Mucosa of descending colon (tissue), 3 donors: ENCODE data around the gene SORBS1. TPM values are rescaled to one million over a fixed set of nuclear protein-coding genes. Genes with fewer than 3 reads are reported as not detected.
A peak's percentile ranks its signal among the peaks of the same experiment; 100 is the strongest.

Experiments used
- ATAC-seq: fragments of 200-7000 bp; cut with Tn5 transposase; one replicate; pipeline ENCODE4 v1.9.1; 2020; ENCODE audit warnings: mild to moderate bottlenecking, moderate library complexity
- DNase-seq, 3 donors: peaks; one replicate each; pipeline ENCODE4 v3.0.0-alpha.2; 2020
- H3K36me3 ChIP-seq: fragments of 200-600 bp; one replicate; pipeline ENCODE4 v1.8.0; 2021; ENCODE audit warnings: low read depth, mild to moderate bottlenecking
- H3K4me1 ChIP-seq: fragments of 200-600 bp; one replicate; pipeline ENCODE4 v1.8.0; 2021; ENCODE audit warnings: low read depth, mild to moderate bottlenecking
- H3K4me3 ChIP-seq: fragments of 200-600 bp; one replicate; pipeline ENCODE4 v1.8.0; 2021; ENCODE audit warnings: mild to moderate bottlenecking
- H3K9me3 ChIP-seq: fragments of 200-600 bp; one replicate; pipeline ENCODE4 v1.8.0; 2021; ENCODE audit warnings: mild to moderate bottlenecking
- intact Hi-C, 2 donors: fragments of 100-400 bp; cut with DNase I in 1 of 2; cut with micrococcal nuclease in 1 of 2; formaldehyde crosslinking; loops; one replicate each; pipeline versions ENCODE4 v1.11.0 to v1.11.1; 2022; cut with DNase I, micrococcal nuclease
- total RNA-seq, 3 donors: library from RNA; stranded (reverse); fragmentation: NEBNext Ultra II Directional in 2 of 3; extraction: Animal tissue kit (Norgen Biotek cat#: 25700) in 2 of 3; gene quantifications; one replicate each; pipeline versions ENCODE4 v1.2.1 to v1.2.4, GENCODE V29; 2021 to 2023
- TF ChIP-seq, protein P1 (sequence below): fragments of 200-600 bp; IDR thresholded peaks from one replicate; pipeline ENCODE4 v1.8.0; 2022; ENCODE audit warnings: antibody characterized with exemption, mild to moderate bottlenecking
- donor health status: DM: no; HTN: no; CAD: no; lungs with moderate emphysema.
- donor health status: DM: no; HTN: no; CAD: no.
- donor health status: DM: no; HTN: yes; CAD: no.

Gene SORBS1
- total RNA-seq, 3 donors from 2014 or later: 48.9 to 699 (median 99.3) TPM

DNA sequence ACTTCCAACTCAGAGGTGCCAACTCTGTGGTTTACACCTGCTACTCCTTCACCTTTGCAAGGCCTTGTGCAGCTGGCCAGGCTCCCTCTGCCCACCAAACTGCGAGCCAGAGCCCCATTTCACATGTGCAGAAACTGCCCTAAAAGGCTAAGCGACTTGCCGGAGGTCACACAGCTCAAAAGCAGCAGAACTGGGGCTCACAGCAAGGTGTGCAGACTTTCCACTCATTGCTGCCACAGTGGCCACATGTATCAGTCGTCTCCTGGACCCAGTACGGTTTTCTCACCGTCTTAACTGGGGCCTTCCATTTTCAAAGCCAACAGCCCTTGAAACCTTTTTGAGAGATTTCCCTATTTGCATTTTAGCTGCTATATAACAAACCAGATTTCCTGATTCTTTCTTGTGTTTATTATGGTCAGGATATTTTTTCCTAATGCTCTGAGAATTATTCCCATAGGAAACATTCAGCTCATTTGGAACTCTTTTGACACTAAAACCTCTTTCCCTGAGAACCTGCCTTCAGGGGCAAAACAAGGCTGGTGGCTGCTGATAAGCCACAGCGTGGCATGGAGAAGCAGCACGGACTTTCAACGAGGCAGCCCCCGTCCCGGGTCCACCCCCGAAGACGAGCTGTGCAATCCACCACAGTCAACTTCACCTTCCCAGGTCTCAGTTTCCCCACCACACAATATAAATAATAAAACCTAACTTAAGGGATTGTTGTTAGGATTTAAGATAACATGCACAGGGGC is 29.9 kb downstream of the SORBS1 start:
- ATAC-seq (no peak), DNase-seq (no peak)
- Histone ChIP-seq H3K4me1 (peaks cover 3% of the 10 kb centered on the region), H3K4me3 (no peak overlapping the region), H3K9me3 (no peaks in the 10 kb centered on the region), H3K36me3 (no peaks in the 10 kb centered on the region)
- intact Hi-C loops: no loop called here
- TF ChIP-seq, protein P1, sequence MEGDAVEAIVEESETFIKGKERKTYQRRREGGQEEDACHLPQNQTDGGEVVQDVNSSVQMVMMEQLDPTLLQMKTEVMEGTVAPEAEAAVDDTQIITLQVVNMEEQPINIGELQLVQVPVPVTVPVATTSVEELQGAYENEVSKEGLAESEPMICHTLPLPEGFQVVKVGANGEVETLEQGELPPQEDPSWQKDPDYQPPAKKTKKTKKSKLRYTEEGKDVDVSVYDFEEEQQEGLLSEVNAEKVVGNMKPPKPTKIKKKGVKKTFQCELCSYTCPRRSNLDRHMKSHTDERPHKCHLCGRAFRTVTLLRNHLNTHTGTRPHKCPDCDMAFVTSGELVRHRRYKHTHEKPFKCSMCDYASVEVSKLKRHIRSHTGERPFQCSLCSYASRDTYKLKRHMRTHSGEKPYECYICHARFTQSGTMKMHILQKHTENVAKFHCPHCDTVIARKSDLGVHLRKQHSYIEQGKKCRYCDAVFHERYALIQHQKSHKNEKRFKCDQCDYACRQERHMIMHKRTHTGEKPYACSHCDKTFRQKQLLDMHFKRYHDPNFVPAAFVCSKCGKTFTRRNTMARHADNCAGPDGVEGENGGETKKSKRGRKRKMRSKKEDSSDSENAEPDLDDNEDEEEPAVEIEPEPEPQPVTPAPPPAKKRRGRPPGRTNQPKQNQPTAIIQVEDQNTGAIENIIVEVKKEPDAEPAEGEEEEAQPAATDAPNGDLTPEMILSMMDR: no peak

DNA sequence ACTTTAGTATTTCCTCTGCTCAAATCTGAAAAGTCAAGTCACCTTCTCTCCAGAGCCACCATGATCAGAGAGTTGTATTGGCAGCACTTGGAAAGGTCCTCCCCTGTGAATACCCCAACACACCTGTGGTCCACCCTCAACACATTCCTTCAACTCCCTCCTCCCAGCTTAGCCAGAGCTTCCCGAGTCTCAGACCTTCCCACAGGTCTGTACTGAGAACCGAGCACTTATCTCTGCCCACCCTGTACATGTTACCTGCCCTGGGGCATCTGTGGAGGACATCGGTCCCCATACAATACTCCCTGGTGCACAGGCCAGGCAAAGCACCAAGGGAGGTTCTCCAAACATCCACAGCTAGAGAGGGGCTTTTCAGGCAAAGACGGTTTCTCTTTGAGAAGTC is 30.6 kb downstream of the SORBS1 start:
- H3K4me1 ChIP-seq: peaks cover 3% of the 10 kb centered on the region
- H3K9me3 ChIP-seq: no peaks in the 10 kb centered on the region
- intact Hi-C loops: no loop called here
- H3K4me3 ChIP-seq: no peak overlapping the region
- ATAC-seq (no peak), DNase-seq (no peak)
- TF ChIP-seq, protein P1: no peak
- H3K36me3 ChIP-seq: no peaks in the 10 kb centered on the region

DNA sequence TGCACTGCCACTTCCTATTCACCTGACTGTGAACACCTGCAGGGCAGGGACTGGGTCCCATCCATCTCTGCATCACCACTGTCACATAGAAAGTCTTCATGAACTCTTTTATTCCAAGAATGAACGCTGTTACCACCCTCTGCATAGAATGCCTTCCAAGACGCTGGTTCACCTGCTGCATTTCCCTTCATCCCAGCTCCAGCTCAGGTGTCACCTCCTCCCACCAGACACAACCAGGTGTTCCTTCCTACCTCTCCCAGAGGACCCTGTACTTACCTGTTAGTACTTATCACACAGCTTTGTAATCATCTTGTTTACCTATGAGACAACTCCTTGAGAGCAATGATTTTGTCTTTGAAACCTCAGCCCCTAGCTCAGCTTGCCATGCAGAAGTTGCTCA is 31.1 kb downstream of the SORBS1 start:
- H3K9me3 ChIP-seq: no peaks in the 10 kb centered on the region
- ATAC-seq (peak; percentile 5), DNase-seq (no peak)
- peaks cover 4% of the 10 kb centered on the region for H3K4me1 ChIP-seq
- no peak overlapping the region for H3K4me3 ChIP-seq
- intact Hi-C loops: no loop called here
- no peaks in the 10 kb centered on the region for H3K36me3 ChIP-seq
- TF ChIP-seq, protein P1: no peak

DNA sequence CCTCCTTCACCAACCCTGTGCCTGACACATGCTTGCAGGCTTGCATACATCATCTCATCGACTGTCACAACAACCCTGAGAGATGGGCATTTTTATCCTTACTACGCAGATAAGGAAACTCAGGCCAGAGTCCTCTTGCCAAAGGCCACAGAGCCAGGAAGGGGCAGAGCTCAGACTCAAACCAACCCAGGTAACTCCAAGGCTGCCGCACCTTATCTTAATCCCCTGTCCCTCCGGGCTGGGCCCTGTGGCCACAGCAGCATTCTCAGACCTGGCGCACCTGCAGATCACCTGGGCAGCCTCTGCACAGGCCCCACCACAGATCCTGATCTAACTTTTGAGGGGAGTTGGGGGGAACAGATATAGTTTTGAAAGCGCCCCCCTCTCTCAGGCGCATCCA is 35.1 kb downstream of the SORBS1 start:
- intact Hi-C loops: no loop called here
- H3K4me1 ChIP-seq: peaks cover 10% of the 10 kb centered on the region
- DNase-seq: no peak

DNA sequence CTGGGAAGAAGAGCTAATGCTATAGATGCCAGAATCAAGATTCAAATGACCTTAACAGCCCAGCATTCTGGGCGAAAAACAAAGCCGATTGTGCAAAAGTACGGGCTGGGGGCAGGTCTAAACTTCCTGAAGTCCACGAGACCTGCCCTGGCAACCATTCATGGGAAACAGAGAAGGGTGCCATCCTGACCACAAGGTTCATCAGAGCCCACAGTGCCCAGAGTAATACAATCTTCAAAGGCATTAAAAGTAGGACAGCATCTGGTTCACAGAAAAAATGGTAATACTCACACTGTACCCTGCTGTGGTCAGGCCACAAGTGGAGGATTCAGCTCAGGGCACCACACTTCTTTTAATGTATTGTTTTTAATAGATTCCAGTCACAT is 36.1 kb downstream of the SORBS1 start:
- ATAC-seq (no peak), DNase-seq (no peak)
- intact Hi-C loops: no loop called here
- TF ChIP-seq, protein P1: no peak
- Histone ChIP-seq H3K4me1 (peaks cover 7% of the 10 kb centered on the region), H3K4me3 (no peak overlapping the region), H3K9me3 (no peaks in the 10 kb centered on the region), H3K36me3 (no peaks in the 10 kb centered on the region)

More for the DNA sequence above, 35.1 kb downstream of the SORBS1 start:
- TF ChIP-seq, protein P1: no peak
- Histone ChIP-seq H3K9me3 (no peaks in the 10 kb centered on the region), H3K36me3 (no peaks in the 10 kb centered on the region), H3K4me3 (no peak overlapping the region)
- ATAC-seq: no peak
